MM.1S (cell line): Measurements from ENCODE around the gene CARMIL1.

Source experiments
- CTCF ChIP-seq: fragments of 300-600 bp; sonication (generic); IDR thresholded peaks from 2 replicates; pipeline ENCODE4 v1.5.1; 2016; ENCODE audit warnings: antibody characterized with exemption, low read length, mixed read lengths
- EZH2 ChIP-seq: fragments of 300-600 bp; sonication (generic); optimal IDR thresholded peaks from 2 replicates; pipeline ENCODE3; 2017; ENCODE audit warnings: low read depth, mild to moderate bottlenecking, antibody characterized with exemption, low read length, mixed read lengths
- EZH2phosphoT487 ChIP-seq: fragments of 300-600 bp; sonication (generic); IDR thresholded peaks from 2 replicates; pipeline ENCODE4 v1.6.1; 2018; ENCODE audit warnings: antibody characterized with exemption, low read length

- TF ChIP-seq CTCF = peak; percentile 44
- TF ChIP-seq EZH2phosphoT487 = no peak
- TF ChIP-seq EZH2 = no peak
Measured at GRCh38 chr6:25377664-25378063, 98.5 kb downstream of the CARMIL1 start.
